Stimulated activated memory B cell treated with anti-CD40 and anti-IgM and Interleukin-4, amounts not matched to agents 10 μg/mL and 1 μg/mL and 100 μg/mL, for 72 hours (primary cell): ENCODE measurements around the gene AGBL1.

Experiments
- ATAC-seq: fragments of 150-1000 bp; cut with Tn5 transposase; 2 replicates; pipeline ENCODE4 v1.10.0; 2021
- H3K27ac Mint-ChIP-seq: one replicate; pipeline ENCODE4 v1.8.0; 2022; ENCODE audit warnings: mild to moderate bottlenecking, mixed read lengths
- H3K27me3 Mint-ChIP-seq: one replicate; pipeline ENCODE4 v1.8.0; 2022; ENCODE audit warnings: mixed read lengths
- H3K36me3 Mint-ChIP-seq: one replicate; pipeline ENCODE4 v1.8.0; 2022; ENCODE audit warnings: mixed read lengths
- H3K4me1 Mint-ChIP-seq: one replicate; pipeline ENCODE4 v1.8.0; 2022; ENCODE audit warnings: mixed read lengths
- H3K4me3 Mint-ChIP-seq: one replicate; pipeline ENCODE4 v1.8.0; 2022; ENCODE audit warnings: mild to moderate bottlenecking, moderate library complexity, mixed read lengths
- H3K9me3 Mint-ChIP-seq: one replicate; pipeline ENCODE4 v1.8.0; 2022; ENCODE audit warnings: mixed read lengths

Gene AGBL1

DNA sequence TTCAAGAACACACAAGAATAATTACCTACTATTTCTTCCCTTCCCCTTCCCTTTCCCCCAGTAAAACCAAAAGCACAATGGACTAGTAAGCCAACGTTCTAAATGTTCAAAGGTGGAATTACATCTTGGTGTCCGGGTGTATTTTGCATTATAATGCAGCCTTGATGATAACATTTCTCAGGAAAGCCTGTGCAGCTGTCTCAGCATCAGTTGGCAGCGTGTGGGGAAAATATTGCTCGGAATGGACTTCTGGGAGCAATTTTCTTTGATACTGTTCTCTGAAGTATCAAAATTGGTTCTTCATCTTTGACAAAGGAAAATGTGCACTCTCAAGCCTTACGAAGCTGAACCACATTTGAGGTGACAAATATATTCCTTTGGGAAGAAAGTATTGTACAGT lies 198.9 kb downstream of the AGBL1 start:
- Mint-ChIP-seq H3K9me3 (no peaks in the 10 kb centered on the region), H3K36me3 (no peaks in the 10 kb centered on the region), H3K27ac (no peak overlapping the region), H3K4me3 (no peak overlapping the region), H3K27me3 (no peaks in the 10 kb centered on the region), H3K4me1 (no peaks in the 10 kb centered on the region)
- ATAC-seq, result no peak

DNA sequence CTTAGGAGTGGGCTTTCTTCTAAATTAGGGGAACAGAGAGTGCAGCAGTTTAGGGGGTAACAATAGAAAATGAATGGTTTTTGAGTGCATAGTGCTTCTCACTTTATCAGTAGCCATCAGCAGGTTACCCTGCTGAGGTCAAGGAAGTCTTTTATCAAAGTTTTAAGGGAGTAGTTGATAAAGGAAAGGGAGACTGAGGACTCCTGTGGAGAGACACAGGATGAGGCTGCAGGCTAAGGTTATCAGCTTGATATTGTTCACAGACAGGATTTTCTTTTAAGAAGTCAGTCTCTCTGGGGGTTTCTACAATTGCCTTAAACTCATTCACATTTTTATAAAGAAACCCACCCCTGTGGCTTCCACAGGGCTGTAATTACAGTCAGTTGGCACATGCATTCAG lies 205.0 kb downstream of the AGBL1 start:
- no peak for ATAC-seq
- Mint-ChIP-seq H3K4me3 (no peak overlapping the region), H3K9me3 (peaks cover 10% of the 10 kb centered on the region), H3K4me1 (no peaks in the 10 kb centered on the region), H3K36me3 (no peaks in the 10 kb centered on the region), H3K27ac (no peak overlapping the region), H3K27me3 (no peaks in the 10 kb centered on the region)

DNA sequence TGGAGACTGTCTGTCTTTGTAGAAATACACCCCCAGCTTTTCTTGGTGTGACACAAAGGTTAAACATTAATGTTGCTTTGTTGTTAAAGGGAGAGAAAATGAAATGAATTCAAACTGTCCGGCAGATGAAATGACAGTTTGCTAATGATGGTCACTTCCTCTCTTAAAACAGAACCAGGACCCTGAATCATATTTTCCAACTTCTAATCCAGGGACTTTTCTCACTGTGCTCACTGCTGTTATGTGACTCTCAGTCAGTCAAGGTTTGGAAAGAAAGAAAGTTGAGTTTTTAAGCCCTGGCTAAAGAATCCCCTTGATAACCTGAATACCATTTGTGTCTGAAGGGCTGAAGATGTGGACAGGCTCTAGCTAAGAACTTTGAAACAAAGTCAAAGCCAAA lies 215.8 kb downstream of the AGBL1 start:
- Mint-ChIP-seq H3K4me3 (no peak overlapping the region), H3K4me1 (no peaks in the 10 kb centered on the region), H3K27ac (no peak overlapping the region), H3K9me3 (no peaks in the 10 kb centered on the region), H3K36me3 (no peaks in the 10 kb centered on the region), H3K27me3 (no peaks in the 10 kb centered on the region)
- ATAC-seq, result no peak

DNA sequence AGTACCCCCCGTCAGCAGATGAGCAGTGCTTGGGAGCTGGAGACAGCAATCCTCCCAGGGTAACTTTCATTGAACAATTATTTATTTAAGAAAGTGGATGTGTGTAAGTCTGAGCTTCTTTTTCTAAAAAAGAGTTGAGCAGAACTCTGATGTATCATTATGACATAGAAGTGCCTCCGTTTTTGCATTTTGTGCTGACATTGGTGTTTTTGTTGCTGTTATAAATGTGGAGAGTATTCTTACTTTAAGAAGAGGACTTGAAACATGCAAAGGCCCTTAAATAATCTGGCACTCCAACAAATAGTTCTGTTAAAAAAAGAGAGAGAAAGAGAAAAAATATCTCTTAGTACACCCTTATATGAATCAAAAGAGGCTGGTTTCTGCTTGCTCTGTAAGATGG lies 217.1 kb downstream of the AGBL1 start:
- Mint-ChIP-seq H3K4me1 (no peaks in the 10 kb centered on the region), H3K27me3 (no peaks in the 10 kb centered on the region), H3K4me3 (no peak overlapping the region), H3K36me3 (no peaks in the 10 kb centered on the region), H3K27ac (no peak overlapping the region), H3K9me3 (no peaks in the 10 kb centered on the region)
- ATAC-seq, result no peak

DNA sequence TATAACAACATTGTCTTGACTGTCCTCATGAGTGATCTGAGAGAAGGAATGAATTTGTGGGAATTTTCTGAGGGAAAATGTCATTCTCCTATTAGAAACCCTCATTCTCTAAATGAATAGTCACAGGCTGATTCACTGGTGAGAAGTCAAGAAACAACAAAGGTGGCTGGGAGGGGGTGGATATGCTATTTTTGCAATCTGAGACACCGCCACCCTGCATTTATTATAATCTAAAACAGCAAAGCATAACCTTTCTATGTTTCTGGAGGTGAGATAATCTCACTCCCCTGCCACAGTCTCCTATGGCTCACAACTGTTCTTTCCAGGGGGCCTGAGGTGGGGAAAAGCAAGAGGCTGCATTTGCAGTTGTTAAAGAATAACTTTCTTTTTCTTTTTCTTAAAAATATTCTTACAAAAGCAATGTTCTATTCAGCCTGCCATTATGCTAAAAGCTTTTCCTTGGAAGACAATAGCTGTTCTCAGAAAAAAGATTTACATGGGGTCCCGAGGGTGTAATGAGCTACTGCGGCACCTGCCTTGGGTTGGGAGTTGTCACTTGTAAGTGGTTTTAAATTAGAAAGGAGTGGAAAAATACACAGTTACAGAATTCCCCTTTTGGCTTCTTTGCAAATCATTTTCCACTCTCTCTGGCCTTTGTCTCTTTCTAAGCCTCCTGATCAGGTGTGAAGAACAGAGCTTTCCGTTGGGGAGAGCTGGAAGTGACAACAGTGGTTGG lies 220.9 kb downstream of the AGBL1 start:
- Mint-ChIP-seq H3K4me1 (no peaks in the 10 kb centered on the region), H3K9me3 (peaks cover 6% of the 10 kb centered on the region), H3K27me3 (no peaks in the 10 kb centered on the region), H3K4me3 (no peak overlapping the region), H3K36me3 (no peaks in the 10 kb centered on the region), H3K27ac (no peak overlapping the region)
- no peak for ATAC-seq

DNA sequence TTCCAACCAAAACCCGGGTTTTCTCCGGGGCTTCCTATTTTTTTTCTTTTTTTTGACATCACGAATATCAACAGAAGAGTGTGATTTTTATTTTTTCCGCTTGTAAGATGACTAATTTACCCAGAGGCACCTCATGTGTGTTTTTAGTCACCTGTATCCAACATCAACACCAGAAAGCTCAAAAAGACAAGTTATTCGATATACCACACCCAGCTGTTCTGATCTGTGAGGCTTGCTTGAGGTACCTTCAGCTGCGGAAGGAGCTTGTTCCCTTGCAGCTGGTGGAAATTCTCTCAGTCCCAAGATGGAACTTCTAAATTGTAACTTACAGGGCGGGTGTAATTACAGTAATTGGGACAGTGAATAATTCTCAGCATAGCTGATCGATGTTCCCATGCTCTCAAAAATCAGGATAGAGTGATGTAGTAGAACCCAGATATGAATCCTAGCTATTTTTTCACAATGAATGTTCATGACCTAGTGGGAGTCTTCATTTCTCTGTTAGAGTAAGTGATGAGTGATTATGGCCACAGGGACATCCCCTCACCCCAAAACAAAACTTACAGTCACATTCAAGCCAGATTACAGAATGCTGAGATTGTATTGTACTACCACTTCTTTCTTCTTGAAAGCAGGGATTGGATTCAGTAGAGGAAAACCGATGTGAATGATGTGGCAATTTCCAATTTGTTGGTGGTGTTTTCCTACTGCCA lies 232.1 kb downstream of the AGBL1 start:
- no peak overlapping the region for H3K27ac Mint-ChIP-seq
- ATAC-seq, result no peak
- H3K4me3 Mint-ChIP-seq, result no peak overlapping the region
- no peaks in the 10 kb centered on the region for H3K27me3 Mint-ChIP-seq
- H3K36me3 Mint-ChIP-seq, result no peaks in the 10 kb centered on the region
- peaks cover 4% of the 10 kb centered on the region for H3K9me3 Mint-ChIP-seq
- H3K4me1 Mint-ChIP-seq, result no peaks in the 10 kb centered on the region

DNA sequence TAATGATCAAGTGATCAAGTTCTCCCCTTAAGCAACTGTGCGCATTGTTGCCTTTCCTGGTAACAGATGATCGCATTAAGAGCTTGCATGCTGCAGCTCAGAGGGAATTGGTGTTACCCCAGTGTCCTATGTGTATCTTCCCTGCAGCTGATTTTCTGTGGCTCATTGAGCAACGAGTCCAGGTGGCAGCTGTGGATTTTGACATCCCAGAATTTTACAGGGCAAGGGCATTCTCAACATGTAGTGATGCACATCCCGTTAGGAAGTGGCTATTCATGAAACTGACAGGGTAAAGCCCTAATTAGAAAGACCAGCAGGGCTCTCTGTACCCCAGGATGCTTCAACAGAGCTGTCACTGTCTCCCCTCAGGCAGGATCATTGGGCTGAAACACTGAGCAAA lies 232.8 kb downstream of the AGBL1 start:
- Mint-ChIP-seq H3K4me1 (no peaks in the 10 kb centered on the region), H3K27ac (no peak overlapping the region), H3K36me3 (no peaks in the 10 kb centered on the region), H3K4me3 (no peak overlapping the region), H3K9me3 (peaks cover 9% of the 10 kb centered on the region), H3K27me3 (no peaks in the 10 kb centered on the region)
- no peak for ATAC-seq

DNA sequence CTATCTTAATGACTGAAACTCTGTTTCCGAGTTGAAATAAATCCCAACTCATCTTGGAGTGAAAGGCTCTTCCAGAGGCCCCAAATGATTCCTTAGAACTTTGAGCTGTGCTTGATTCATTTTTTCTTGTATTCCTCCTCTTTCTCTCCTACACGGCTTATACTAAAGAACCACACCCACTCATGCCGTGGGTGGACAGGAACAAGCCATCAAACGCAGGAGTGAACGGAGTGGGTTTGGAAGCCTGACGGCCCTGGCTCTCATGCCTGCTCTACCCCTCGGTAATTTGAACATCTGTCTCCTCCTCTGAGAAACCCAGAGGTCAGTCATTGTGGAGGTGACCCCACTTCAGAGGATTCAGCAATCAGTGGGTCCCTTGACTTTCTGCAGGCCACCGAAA lies 236.5 kb downstream of the AGBL1 start:
- Mint-ChIP-seq H3K4me3 (no peak overlapping the region), H3K36me3 (no peaks in the 10 kb centered on the region), H3K9me3 (peaks cover 9% of the 10 kb centered on the region), H3K27me3 (no peaks in the 10 kb centered on the region), H3K4me1 (no peaks in the 10 kb centered on the region), H3K27ac (no peak overlapping the region)
- ATAC-seq, result no peak

DNA sequence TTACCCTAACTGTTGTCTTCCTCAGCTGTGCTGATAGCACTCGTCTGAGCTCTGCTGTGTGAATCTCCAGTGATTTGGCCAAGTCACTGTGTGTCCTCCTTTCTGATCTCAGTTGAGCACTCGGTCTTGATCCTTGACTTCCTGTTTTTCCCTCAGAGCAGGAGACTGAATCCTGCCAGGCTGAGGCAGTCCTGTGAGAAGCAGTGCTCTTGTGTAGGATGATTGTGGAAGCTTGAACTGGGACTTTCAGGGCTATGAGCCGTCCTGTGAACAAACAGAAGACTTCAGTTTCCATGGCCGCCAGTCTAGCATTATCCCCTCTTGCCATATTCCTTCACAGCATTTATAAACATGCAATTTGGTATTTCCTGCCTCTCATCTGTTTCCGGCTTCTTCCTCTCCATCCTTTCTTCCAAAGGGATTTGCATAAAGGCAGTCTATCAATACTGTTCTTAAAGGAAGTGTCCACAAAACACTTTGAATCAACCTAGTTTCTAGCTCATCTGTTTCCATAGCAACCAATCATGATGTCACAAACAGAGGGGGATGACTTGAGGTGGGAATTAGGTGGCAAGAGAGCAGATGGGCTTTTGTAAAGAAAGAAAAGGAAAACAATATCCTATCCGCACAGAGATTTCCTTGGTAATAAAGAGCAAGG lies 237.2 kb downstream of the AGBL1 start:
- Mint-ChIP-seq H3K36me3 (no peaks in the 10 kb centered on the region), H3K4me1 (no peaks in the 10 kb centered on the region), H3K9me3 (peaks cover 9% of the 10 kb centered on the region), H3K27me3 (no peaks in the 10 kb centered on the region), H3K27ac (no peak overlapping the region), H3K4me3 (no peak overlapping the region)
- no peak for ATAC-seq

DNA sequence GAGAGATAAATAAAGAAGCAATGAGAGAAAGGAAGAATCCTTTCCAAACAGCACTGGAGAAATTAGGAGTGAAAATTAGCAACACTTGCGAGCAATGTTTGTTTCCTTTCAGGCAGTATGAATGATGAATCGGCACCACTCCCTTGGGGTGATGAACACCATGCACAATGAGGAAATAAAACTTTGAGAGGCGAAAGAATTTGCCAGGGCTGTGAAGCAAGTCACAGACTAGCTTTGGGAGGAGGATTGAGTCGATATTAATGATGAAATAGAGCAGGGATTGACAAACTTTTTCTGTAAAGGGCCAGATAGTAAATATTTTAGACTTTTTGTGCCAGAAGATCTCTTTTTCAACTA lies 237.7 kb downstream of the AGBL1 start:
- Mint-ChIP-seq H3K4me1 (no peaks in the 10 kb centered on the region), H3K4me3 (no peak overlapping the region), H3K36me3 (no peaks in the 10 kb centered on the region), H3K9me3 (peaks cover 9% of the 10 kb centered on the region), H3K27ac (no peak overlapping the region), H3K27me3 (no peaks in the 10 kb centered on the region)
- ATAC-seq, result no peak

DNA sequence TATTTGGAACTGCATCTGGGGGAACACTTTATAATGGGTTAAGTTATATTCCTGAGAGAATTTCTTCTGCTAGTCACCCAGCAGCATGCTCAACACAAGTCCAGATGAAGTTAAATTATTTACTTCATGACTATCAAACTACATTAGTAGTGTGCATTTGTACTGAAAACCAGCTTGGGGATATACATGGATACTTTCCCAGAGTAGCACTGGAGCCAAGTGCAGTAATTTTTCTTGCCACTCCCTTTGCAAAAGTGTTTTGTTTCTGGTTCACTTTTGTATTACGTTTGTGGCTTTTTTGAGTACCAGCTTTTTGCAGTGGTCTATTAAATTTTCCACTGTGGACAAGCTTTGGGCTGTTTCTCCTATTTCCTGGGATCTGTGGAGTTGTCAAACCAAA lies 243.0 kb downstream of the AGBL1 start:
- H3K36me3 Mint-ChIP-seq, result no peaks in the 10 kb centered on the region
- H3K4me1 Mint-ChIP-seq, result no peaks in the 10 kb centered on the region
- H3K9me3 Mint-ChIP-seq, result peaks cover 3% of the 10 kb centered on the region
- H3K4me3 Mint-ChIP-seq, result no peak overlapping the region
- no peaks in the 10 kb centered on the region for H3K27me3 Mint-ChIP-seq
- no peak overlapping the region for H3K27ac Mint-ChIP-seq
- ATAC-seq, result no peak

DNA sequence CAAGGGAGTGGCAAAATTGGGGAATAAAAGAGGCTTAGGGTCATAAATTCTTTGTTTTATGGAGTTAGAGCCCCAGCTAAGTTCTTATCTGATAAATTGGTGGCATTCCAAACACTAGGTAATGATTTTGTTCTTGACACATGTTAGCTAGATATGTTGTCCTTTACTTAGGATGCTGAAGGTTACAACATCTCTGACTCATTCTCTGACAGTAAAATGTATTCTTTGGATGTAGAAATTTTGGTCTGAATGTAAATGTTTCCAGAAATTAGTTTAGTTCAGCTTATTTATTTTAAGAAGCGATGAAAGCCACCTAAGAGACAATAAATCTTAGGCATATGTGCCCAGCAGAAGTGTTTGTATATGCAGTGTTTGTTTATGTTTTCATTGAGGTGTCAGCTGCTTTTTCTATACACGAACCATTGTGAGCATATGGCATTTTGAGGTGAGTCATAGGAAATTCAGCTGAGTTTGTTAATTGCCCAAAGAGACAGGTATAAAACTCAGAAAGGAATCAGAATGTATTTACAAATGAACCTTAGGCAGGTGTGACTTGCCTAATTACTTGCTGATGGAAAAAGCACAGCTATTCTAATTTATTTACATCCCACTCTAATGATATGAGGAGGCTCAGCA lies 247.7 kb downstream of the AGBL1 start:
- Mint-ChIP-seq H3K9me3 (no peaks in the 10 kb centered on the region), H3K27me3 (no peaks in the 10 kb centered on the region), H3K27ac (no peak overlapping the region), H3K36me3 (no peaks in the 10 kb centered on the region), H3K4me1 (no peaks in the 10 kb centered on the region), H3K4me3 (no peak overlapping the region)
- no peak for ATAC-seq

DNA sequence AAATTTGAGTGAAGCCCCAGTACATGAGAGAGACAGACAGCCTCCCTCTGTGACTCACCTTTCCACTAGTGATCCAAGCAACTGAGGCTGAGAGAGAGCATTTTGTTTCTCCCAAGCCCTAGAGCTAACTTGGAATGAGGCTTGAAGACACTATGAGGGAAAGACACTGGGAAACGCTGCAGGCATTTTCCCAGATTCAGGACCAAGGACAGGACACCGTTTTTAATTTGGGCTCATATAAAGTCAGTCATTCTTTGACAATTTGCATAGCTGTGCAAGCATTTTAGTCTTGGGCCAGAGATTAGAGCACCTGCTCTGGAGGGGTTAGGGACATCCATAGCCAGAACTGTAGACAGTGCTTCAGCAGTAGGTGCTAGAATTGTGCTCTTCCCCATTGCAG lies 249.0 kb downstream of the AGBL1 start:
- H3K27ac Mint-ChIP-seq, result no peak overlapping the region
- H3K36me3 Mint-ChIP-seq, result no peaks in the 10 kb centered on the region
- H3K27me3 Mint-ChIP-seq, result no peaks in the 10 kb centered on the region
- no peaks in the 10 kb centered on the region for H3K9me3 Mint-ChIP-seq
- H3K4me1 Mint-ChIP-seq, result no peaks in the 10 kb centered on the region
- H3K4me3 Mint-ChIP-seq, result no peak overlapping the region
- no peak for ATAC-seq

DNA sequence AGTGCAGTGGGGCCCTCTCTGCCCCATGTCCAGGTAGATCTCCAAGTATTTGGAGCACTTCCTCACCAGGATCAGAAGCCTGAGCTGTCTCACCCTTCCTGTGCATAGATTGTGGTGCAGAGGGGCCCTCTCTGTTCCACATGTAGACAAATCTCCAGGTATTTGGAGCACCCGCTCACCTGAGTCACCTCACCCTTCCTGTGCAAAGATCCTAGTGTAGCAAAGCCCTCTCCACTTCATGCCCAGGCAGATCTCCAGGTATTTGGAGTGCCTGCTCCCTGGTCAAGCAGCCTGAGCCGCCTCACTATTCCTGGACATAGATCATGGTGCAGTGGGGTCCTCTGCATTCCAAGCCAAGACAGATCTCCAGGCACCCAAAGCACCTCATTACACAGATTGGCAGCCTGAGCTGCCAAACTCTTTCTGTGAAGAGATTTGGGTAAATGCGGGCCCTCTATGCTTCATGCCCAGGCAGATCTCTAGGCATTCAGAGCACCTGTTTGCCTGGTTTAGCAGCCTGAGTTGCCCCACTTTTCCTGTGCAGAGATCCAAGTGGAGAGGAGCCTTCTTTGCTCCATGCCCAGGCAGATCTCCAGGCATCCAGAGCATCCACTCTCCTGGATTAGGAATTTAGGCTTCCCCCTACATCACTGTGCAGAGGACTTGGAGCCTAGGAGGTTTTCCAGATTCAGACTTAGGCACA lies 249.8 kb downstream of the AGBL1 start:
- no peaks in the 10 kb centered on the region for H3K9me3 Mint-ChIP-seq
- ATAC-seq, result no peak
- H3K27ac Mint-ChIP-seq, result no peak overlapping the region
- H3K36me3 Mint-ChIP-seq, result no peaks in the 10 kb centered on the region
- no peaks in the 10 kb centered on the region for H3K27me3 Mint-ChIP-seq
- no peak overlapping the region for H3K4me3 Mint-ChIP-seq
- H3K4me1 Mint-ChIP-seq, result no peaks in the 10 kb centered on the region

DNA sequence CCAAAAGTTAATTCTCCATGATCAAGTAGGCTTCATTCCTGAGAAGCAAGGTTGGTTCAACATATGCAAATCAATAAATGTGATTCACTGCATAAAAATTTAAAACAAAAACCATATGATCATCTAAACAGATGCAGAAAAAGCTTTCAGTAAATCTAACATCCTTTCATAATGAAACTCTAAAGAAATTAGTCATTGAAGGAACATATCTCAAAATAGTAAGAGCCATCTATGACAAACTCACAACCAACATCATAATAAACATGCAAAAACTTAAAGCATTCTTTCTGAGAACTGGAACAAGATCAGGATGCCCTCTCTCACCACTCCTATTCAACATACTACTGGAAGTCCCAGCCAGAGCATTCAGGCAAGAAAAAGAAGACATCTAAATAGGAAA lies 254.1 kb downstream of the AGBL1 start:
- H3K9me3 Mint-ChIP-seq, result peaks cover 9% of the 10 kb centered on the region
- H3K4me1 Mint-ChIP-seq, result no peaks in the 10 kb centered on the region
- no peak overlapping the region for H3K27ac Mint-ChIP-seq
- no peak for ATAC-seq
- H3K4me3 Mint-ChIP-seq, result no peak overlapping the region
- H3K36me3 Mint-ChIP-seq, result no peaks in the 10 kb centered on the region
- H3K27me3 Mint-ChIP-seq, result no peaks in the 10 kb centered on the region
